Lower lobe of right lung (tissue), 2 donors: ENCODE data around the gene ARL14EPL. TPM values are rescaled to one million over a fixed set of nuclear protein-coding genes. Genes with fewer than 3 reads are reported as not detected.
A peak's percentile ranks its signal among the peaks of the same experiment; 100 is the strongest.

Experiments used
- ATAC-seq, 2 donors: fragments of 200-7000 bp; cut with Tn5 transposase; one replicate each; pipeline ENCODE4 v1.9.1; 2020 to 2022; ENCODE audit warnings: mild to moderate bottlenecking in 2 of 2, moderate library complexity in 2 of 2
- DNase-seq: peaks from one replicate; pipeline ENCODE4 v3.0.0-alpha.2; 2020
- H3K27ac ChIP-seq: fragments of 200-600 bp; one replicate; pipeline ENCODE4 v1.8.0; 2022
- H3K27me3 ChIP-seq: fragments of 200-600 bp; one replicate; pipeline ENCODE4 v1.8.0; 2022; ENCODE audit warnings: low read depth
- H3K36me3 ChIP-seq: fragments of 200-600 bp; one replicate; pipeline ENCODE4 v1.8.0; 2022; ENCODE audit warnings: mild to moderate bottlenecking
- H3K4me1 ChIP-seq: fragments of 200-600 bp; one replicate; pipeline ENCODE4 v1.8.0; 2022
- H3K4me3 ChIP-seq: fragments of 200-600 bp; one replicate; pipeline ENCODE4 v1.8.0; 2022; ENCODE audit warnings: mild to moderate bottlenecking
- H3K9me3 ChIP-seq: fragments of 200-600 bp; one replicate; pipeline ENCODE4 v1.8.0; 2022
- CTCF ChIP-seq: fragments of 200-600 bp; IDR thresholded peaks from one replicate; pipeline ENCODE4 v1.8.0; 2022; ENCODE audit warnings: antibody characterized with exemption, mild to moderate bottlenecking
- intact Hi-C: fragments of 100-400 bp; cut with DNase I; formaldehyde crosslinking; loops from one replicate; pipeline ENCODE4 v1.11.0; 2022
- total RNA-seq: library from RNA; stranded (reverse); fragmentation: NEBNext Ultra II Directional; extraction: Animal tissue kit (Norgen Biotek cat#: 25700); gene quantifications from one replicate; pipeline ENCODE4 v1.2.1, GENCODE V29; 2021
- donor health status: DM: no; HTN: yes; CAD: no; lungs with severe emphysema.

The ARL14EPL gene
- total RNA-seq, 1 donor from 2014 or later = not detected

- peak; percentile 88 for TF ChIP-seq CTCF
- Histone ChIP-seq H3K27me3 (peaks cover 3% of the 10 kb centered on the region), H3K27ac (no peak overlapping the region), H3K36me3 (no peaks in the 10 kb centered on the region), H3K4me1 (peaks cover 3% of the 10 kb centered on the region), H3K4me3 (no peak overlapping the region), H3K9me3 (no peaks in the 10 kb centered on the region)
- no peak for DNase-seq
- peak in 1 of 2 donors; percentile 61 for ATAC-seq
- intact Hi-C loops = loop anchor here (5.0 kb wide), 1 partner anchor 436 kb away; no protein-coding TSS in a partner anchor
Measured at GRCh38 chr5:116068028-116068632, 35.9 kb downstream of the ARL14EPL start.

- no peak overlapping the region for H3K27ac ChIP-seq
- H3K9me3 ChIP-seq = no peaks in the 10 kb centered on the region
- H3K36me3 ChIP-seq = no peaks in the 10 kb centered on the region
- TF ChIP-seq CTCF = no peak
- H3K4me1 ChIP-seq = peaks cover 3% of the 10 kb centered on the region
- DNase-seq (no peak), ATAC-seq (no peak)
- intact Hi-C loops = no loop called here
- peaks cover 3% of the 10 kb centered on the region for H3K27me3 ChIP-seq
- no peak overlapping the region for H3K4me3 ChIP-seq
Measured at GRCh38 chr5:116071211-116071610, 38.9 kb downstream of the ARL14EPL start.

GRCh38 chr5:116075191-116075831 is 43.0 kb downstream of the ARL14EPL start:
- Histone ChIP-seq H3K9me3 (no peaks in the 10 kb centered on the region), H3K27me3 (no peaks in the 10 kb centered on the region), H3K4me3 (no peak overlapping the region), H3K4me1 (no peaks in the 10 kb centered on the region), H3K27ac (no peak overlapping the region), H3K36me3 (no peaks in the 10 kb centered on the region)
- intact Hi-C loops = no loop called here
- DNase-seq (no peak), ATAC-seq (no peak)
- TF ChIP-seq CTCF = no peak

- Histone ChIP-seq H3K4me1 (no peaks in the 10 kb centered on the region), H3K36me3 (no peaks in the 10 kb centered on the region), H3K4me3 (no peak overlapping the region), H3K9me3 (no peaks in the 10 kb centered on the region), H3K27me3 (no peaks in the 10 kb centered on the region), H3K27ac (no peak overlapping the region)
- intact Hi-C loops = no loop called here
- no peak for TF ChIP-seq CTCF
- peak; percentile 21 to 51 for ATAC-seq
- DNase-seq = no peak
Measured at GRCh38 chr5:116076496-116076895, 44.2 kb downstream of the ARL14EPL start.

GRCh38 chr5:116078199-116078598 is 45.9 kb downstream of the ARL14EPL start:
- H3K4me3 ChIP-seq = no peak overlapping the region
- no peaks in the 10 kb centered on the region for H3K27me3 ChIP-seq
- no peak for ATAC-seq
- H3K27ac ChIP-seq = no peak overlapping the region
- H3K36me3 ChIP-seq = no peaks in the 10 kb centered on the region
- no peaks in the 10 kb centered on the region for H3K9me3 ChIP-seq
- intact Hi-C loops = no loop called here
- H3K4me1 ChIP-seq = no peaks in the 10 kb centered on the region
- TF ChIP-seq CTCF = no peak
- no peak for DNase-seq
